GM20431 (cell line): Measurements from ENCODE around the gene HCFC1.

Experiments
- in situ Hi-C: fragments of 300-500 bp; cut with MseI, MboI; formaldehyde crosslinking; loops from one replicate; pipeline ENCODE4 v1.15.0; 2020; ENCODE audit warnings: low sequenced_read_pairs; ENCODE audit not compliant: unreplicated experiment

The HCFC1 gene

GRCh38 chrX:153960786-153961185 is 10.8 kb downstream of the HCFC1 start:
- in situ Hi-C loops, result no loop called here

DNA sequence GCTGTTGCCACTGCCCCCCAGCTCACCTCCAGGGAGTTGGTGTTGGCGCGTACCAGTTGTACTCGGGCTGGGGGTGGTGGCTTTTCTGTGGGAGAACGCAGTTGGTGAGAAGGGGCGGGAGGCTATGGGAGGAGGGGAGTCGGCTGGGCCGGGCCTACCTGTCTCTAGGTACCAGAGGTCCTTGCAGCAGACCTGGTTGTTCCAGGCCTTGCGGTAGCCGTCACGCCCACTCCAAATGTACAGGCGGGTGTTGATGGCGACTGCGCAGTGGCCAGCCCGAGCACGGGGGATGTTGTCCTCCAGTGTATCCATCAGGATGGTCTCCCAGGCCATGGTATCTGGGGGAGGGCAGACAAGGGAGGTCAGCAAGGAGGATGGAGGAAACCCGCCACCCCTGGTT is 11.5 kb downstream of the HCFC1 start:
- in situ Hi-C loops, result no loop called here

DNA sequence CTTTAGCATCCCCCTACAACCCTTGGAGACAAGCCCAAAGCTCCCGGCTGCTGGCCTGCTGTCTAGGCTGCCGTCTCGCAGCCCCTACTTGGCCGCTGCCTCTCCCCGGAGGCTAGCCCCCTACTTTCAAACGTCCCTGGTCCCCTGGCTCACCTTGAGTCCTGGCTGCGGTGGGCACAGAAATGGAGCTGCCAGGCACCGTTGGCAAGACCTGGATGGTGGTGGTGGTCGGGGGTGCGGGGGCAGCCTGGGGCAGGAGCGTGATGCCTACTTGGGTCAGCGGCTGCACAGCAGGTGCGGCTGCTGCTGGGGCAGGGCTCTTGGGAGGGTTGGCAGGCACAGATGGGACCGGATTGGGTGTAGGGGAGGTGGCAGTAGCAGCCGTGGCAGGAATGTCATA is 12.0 kb downstream of the HCFC1 start:
- in situ Hi-C loops, result no loop called here

DNA sequence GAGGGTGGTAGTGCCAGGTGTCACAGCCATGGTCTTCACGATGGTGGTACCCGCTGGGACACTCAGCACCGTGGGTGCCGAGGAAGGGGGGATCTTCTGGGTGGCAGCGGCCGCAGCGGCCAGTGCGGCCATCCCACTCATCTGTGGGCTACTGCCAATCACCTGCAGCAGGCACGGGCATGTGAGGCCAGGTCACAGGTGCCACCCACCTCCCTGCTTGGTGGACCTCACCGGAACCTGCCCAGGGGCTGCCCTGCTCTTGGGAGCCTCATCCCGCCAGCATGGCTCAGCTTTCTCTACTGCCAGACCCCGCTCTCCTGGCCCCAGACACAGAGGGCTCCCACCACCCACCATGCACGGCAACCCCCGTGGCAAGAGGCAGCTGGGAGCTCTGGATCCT is 13.0 kb downstream of the HCFC1 start:
- in situ Hi-C loops, result no loop called here

- in situ Hi-C loops, result no loop called here
These were observed 14.4 kb downstream of the HCFC1 start for GRCh38 chrX:153957224-153957623.

- in situ Hi-C loops, result no loop called here
These were observed 15.3 kb downstream of the HCFC1 start for GRCh38 chrX:153956044-153956907.

- in situ Hi-C loops, result no loop called here
These were observed 16.3 kb downstream of the HCFC1 start for GRCh38 chrX:153955228-153955732.

- in situ Hi-C loops, result no loop called here
These were observed 16.9 kb downstream of the HCFC1 start for GRCh38 chrX:153954558-153955227.

DNA sequence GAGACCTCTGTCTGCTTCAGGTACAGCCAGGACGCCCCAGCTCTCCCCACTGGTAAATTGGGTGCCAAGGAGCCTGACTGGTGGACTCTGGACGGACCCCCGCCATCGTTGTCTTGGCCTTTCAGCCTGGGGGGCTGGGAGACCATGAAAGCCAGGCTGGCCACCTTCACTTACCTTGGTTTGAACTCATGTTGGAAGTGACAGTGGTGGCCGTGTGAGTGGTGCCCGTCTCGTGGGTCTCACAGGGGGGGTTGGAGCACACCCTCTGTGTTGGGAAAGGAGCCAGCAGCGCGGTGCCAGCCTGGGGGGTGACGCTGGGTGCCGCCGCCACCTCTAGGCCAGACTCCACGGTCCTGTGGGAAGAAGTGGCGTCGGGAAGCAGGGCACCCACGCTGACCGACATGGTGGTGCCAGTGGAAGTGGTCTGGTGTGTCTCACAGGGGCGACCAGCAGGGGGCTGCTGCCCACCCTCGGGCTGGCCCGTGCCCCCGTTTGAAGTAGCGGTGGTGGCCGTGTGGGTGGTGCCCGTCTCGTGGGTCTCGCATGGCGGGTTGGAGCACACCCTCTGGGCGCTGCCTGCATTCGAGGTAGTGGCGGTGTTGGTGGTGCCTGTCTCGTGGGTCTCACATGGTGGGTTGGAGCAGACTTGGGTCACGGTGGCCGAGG is 17.6 kb downstream of the HCFC1 start:
- in situ Hi-C loops, result no loop called here

- in situ Hi-C loops, result no loop called here
These were observed 18.2 kb downstream of the HCFC1 start for GRCh38 chrX:153953342-153953830.

DNA sequence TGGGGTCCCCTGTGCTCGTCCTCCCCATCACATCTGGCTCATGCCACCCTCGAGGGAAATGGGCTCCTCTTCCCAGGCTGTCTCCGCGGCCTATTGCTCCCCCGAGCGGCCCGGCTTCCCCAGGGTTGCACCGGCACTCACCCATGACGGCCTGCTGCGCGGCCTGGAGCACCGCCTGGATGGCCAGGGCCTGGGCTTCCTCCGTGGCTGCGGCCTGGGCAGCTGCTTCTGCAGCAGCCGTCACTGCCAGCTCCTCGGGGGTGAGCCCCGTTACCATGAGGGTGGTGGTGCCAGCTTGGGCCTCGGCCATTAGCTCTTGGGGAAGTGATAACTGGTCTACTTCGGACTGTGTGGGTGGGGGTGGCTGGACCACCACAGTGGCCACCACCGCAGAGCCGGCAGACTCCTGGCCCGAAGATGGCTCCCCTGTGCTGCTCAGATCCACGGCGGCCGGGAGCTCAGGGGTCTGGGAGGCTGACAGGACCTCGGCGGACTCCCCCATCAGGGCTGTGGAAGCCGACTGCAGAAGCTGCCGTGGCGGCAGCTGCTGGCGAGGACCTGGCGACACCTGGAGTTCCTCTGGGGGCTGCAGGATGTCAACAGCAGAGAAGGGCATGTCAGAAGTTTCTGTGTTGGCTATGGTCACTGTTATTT is 19.1 kb downstream of the HCFC1 start:
- in situ Hi-C loops, result no loop called here

GRCh38 chrX:153951683-153952372 is 19.8 kb downstream of the HCFC1 start:
- in situ Hi-C loops, result no loop called here

GRCh38 chrX:153950127-153950526 is 21.5 kb downstream of the HCFC1 start:
- in situ Hi-C loops, result no loop called here

- in situ Hi-C loops, result no loop called here
These were observed 22.5 kb downstream of the HCFC1 start for GRCh38 chrX:153948847-153949805.

DNA sequence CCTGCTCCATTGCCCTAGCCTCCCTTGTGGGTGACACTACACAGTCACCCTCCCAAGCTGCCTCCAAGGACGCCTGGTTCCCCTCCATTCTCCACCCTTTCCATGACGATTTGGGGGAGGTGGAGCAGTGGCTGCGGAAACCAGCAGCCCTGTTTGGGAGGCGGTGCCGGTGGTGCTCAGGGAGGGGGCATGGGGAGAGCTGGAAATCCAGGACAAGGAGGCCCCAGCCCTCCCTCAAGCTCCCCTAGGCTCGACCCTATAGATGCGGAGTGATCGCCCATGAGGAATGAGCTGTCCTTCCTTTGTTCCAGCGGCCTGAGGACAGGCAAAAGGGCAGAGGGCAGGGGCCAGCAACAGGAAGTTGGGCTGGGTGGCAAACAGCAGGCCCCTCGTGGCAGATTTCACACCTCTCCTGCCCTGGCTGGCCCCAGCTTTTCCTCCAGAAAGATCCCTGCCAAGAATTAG is 23.6 kb downstream of the HCFC1 start:
- in situ Hi-C loops, result no loop called here

DNA sequence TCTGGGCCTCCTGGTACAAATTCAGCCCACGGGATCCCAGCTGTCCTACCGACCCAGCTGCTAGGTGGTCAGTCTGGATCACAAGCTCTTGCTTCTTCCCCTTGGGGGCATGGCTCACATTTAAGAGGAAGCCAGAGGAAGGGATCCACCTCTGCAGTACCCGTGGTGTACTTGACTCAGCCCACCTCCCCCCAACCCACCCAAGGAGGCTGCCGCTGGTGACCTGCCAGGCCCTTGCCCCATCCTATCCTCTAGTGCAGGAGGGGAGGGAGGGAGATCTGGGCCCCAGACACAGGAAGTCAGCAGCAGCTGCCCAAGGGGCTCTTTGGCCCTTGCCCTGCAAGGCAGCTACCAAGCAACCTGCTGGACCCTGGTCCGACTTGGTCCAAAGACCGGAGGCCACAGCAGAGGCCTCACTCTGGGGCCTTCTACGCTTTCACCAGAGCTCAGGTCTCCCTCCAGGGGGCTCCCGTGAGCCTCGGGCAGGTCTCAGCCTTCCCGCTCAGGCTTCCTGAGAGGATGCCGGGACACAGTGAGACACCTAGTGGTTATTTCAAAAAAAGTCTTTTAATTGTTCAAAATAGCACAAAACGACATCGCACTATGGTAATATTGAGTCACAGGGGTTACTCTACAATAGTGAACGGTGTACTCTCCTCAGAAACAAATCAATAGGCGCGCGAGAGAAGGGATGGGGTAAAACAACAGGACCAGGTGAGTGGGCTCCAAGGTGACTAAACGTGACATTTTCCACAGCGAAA is 24.4 kb downstream of the HCFC1 start:
- in situ Hi-C loops, result no loop called here
